Stimulated activated CD4-positive, alpha-beta T cell treated with anti-CD3 and anti-CD28 coated beads, Interleukin-2, amount 100 ng/mL, for 24 hours (primary cell): ENCODE data around the gene UBA1.

Experiments used
- DNase-seq, 2 donors: peaks; one replicate each; pipeline ENCODE4 v3.0.0-alpha.2; 2020

UBA1 gene

DNA sequence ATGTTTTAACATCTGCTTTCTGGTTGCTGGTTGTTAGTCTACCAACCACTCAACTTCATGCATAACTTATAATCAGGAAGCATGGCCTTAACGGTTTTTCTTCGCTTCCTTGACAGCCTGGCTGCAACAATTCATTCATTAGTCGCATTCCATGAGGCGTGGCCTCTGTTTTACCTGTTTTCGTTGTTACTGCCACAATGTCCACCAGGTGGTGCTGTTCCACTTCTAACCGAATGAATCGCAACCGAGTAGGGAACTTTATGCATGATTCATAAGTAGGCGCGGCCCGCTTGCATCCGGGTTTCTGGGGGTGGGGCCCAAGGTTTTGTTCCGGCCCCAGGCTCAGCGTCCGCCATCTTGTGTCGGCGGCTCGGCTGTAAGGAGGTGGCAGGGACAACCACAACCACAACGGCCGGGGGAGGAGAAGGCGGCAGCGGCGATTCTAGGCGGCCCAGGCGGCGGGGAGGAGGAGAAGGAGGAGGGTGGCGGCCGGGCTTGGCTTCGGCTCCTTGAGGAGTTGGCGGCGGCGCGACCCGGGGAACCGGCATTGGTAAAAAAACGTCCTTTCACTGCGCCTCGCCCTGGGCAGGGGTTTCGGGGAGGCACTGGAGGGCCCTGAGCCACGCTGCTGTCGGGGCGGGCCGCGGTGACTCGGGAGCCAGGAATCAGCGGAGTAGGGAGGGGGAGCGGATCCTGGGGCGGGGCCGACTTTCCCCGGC lies at the start of gene UBA1:
UBA1 (plus strand) TSS at position 355 of the 719 bp plus-strand sequence. CDS start 4,974 bp downstream, outside the sequence.
- DNase-seq, result peak; percentile 88 to 90

GRCh38 chrX:47143894-47144625 lies 49.6 kb upstream of the UBA1 start:
- peak in 1 of 2 donors; percentile 18 for DNase-seq

- peak; percentile 86 to 90 for DNase-seq
Measured at GRCh38 chrX:47144626-47145394, 48.8 kb upstream of the UBA1 start, which contains the start of the genes NDUFB11 and RBM10. TSS of gene NDUFB11 (minus strand) at chrX:47144702. CDS start at chrX:47144679, 23 bp downstream. TSS of gene RBM10 (plus strand) at chrX:47145221. CDS start at chrX:47147482, 2,261 bp downstream.

DNA sequence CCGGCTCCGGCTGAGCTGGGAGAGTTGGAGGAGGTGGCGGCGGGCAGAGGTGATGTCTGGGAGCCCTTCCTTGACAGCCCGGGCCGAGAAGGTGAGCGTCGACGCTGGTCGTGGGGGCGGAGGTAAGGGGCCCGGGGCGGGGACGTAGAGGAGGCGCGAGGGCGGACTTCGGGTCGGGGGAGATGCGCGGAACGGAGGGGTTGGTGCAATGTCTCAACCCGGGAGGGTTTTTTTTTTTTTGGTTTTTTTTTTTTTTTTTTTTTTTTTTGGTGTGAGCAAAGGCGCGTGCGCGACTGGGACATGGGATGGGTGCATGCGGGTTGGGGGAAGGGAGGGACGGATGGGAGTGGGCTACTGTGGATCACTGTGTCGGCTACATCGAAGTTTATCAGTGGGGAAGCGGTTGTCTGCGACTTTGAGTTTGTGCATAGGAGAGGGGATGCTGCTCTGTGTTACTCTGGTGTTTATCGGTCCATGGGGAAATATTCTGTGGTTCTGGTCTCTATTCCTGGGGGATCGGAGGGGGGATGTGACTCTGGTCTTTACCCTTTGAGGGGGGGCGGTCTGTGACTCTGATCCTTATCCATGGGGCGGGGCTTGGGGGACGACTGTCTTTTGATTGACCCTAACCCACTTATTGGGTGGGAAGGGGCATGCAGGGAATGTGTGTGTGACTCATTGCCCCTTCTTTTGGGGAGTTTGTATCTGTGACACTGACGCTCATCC lies 48.1 kb upstream of the UBA1 start:
- DNase-seq, result peak in 1 of 2 donors; percentile 18

- DNase-seq, result no peak
Measured at GRCh38 chrX:47146121-47146935, 47.3 kb upstream of the UBA1 start.

- DNase-seq, result no peak
Measured at GRCh38 chrX:47146936-47147859, 46.4 kb upstream of the UBA1 start.

DNA sequence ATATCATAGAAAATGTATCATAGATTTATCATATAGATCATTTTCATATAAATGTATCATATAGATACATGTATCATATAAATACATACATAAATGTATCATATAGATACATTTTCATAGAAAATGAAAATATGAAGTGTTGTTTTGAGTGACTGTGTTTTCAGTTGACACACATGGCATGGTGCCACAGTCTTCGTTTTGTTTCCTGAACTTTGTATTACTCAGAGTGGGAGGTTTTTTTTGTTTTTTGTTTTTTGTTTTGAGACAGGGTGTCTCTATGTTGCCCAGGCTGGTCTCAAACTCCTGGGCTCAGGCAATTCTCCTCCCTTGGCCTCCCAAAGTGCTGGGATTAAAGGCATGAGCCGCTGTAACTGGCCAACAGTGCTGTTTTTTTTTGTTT lies 44.7 kb upstream of the UBA1 start:
- peak in 1 of 2 donors; percentile 32 for DNase-seq

DNA sequence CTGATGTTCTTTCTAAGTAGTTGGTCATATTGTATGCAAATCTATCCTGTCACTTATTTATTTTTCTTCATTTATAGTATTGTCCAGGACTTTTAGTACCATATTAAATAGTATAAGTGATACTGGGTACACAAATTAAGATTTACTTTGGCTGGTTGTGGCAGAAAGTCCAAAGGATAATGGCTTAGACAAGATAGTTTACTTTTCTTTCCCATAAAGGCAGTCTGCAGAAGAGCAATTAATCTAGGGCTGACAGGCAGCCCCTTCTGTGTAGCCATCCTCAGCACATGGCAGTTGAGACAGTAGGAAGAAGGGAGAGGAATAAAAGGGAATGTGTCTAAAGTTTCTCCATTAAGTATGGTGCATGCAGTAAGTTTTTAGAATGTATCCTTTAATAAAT lies 42.2 kb upstream of the UBA1 start:
- DNase-seq, result no peak

DNA sequence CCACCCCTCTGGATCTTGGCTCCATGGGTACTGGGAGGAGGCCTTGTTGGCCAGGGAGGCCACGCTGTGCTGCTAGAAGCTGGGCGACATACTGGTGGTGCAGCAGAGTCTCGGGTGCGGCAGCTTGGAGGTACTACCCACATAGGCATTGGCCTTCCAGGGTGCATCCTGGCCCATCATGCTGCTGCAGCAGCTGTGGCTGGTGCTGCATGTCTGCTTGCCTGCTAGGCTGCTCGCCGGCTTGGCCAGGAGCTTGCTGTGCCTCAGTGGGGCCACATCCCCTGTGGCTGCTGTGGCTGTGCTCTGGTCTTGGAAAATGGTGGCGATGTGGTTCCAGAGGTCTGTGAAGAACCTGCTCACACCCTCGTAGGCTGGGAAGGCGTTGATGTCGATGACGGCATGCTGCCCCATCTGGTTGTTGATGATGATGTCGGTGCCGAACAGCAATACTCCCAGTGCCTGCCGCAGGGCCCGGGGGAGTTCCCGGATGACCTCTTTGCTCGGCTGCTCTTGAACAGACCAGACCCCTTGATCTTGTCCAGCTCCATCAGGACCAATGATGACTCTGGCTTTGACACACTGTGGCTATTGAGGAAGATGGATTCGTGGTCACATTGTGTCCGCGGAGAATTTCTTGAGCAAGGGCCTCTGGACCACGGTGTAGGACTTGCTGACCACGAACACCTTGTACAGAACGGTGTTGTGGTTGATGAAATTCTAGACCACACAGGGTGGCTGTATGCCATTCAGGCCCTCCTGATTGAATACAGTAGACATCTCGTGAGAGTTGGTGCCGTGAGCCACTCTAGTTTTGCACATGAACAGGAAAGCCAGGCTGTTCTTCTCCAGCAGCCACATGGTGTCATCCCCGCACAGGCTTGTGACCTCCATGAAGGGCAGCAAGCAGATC lies 36.8 kb upstream of the UBA1 start:
- DNase-seq, result no peak

- DNase-seq, result no peak
Measured at GRCh38 chrX:47158131-47158530, 35.5 kb upstream of the UBA1 start.

DNA sequence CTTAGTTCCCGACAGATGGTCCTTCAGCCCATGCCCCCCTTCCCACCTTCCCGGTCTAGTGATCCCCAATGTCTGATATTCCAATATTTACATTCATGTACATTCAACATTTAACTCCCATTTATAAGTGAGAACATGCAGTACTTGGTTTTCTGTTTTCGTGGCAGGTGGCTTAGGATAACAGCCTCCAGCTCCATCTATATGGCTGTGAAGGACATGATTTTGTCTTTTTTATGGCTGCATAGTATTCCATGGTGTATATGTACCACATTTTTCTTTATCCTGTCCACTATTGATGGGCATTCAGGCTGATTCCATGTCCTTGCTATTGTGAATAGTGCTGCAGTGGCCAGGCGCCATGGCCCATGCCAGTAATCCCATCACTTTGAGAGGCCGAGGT lies 34.8 kb upstream of the UBA1 start:
- no peak for DNase-seq

GRCh38 chrX:47160781-47161180 lies 32.8 kb upstream of the UBA1 start:
- no peak for DNase-seq

DNA sequence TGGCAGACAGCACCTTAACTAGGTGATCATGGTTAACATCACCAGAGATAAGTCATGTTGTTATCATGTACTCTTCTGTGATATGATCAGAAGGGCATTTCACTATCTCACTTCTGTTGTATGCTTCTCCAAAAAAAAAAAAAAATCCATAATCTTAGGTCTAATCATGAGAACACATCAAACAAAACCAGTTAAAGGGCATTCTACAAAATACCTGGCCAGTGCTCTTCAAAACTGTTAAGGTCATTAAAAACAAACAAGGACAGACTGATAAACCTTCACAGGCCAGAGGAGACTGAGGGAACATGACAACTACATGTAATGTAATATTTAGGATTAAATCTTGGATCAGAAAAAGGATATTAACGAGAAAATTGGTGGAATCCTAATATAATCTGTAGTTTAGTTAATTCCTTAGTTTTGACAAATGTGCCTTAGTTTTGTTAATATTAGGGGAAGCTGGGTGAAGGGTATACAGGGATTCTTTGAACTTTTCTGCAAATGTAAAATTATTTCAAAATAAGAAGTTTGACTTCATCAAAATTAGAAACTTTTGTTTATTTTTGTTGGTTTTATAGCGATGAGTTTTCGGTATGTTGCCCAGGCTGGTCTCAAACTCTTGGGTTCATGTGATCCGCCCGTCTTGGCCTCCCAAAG lies 30.6 kb upstream of the UBA1 start:
- DNase-seq, result no peak

DNA sequence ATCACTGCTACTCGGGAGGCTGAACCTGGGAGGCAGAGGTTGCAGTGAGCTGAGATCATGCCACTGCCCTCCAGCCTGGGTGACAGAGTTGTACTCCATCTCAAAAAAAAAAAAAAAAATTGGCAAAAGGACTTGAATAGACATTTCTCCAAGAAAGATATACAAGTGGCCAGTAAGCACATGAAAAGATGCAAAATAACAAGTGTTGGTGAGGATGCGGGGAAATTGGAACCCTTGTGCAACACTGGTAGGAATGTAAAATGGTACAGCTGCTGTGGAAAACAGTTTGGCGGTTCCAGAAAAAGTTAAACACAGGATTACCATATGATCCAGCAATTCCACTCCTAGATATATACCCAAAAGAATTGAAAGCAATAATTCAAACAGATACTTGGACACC lies 29.2 kb upstream of the UBA1 start:
- DNase-seq, result no peak

- DNase-seq, result no peak
Measured at GRCh38 chrX:47166126-47166525, 27.5 kb upstream of the UBA1 start.

DNA sequence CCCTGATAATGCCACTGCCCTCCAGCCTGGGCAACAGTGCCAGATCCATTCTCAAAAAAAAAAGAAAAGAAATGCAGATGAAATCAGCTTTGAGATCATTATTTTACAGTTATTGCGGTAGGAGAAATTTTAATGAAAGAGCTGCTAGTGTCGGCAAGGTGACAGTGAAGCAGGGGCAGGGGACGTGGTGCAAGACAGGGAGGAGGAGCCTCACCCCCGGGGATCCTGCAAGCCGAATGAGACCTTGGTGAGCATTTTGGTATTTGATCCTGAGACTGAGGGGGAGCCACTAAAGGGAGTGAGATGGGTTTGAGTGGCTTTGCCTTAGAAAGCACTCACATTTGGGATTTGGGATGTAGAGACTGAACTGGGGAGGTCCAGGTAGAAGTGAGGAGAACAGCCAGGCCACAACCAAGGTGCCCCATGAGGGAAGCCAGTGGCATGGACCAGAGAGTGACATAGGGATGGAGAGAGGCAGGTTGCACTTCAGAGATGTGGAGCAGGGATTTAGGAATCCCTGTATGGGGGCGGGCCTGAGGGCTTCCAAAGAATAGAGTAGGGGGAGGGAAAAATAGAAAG lies 25.0 kb upstream of the UBA1 start:
- no peak for DNase-seq

GRCh38 chrX:47169273-47169672 lies 24.4 kb upstream of the UBA1 start:
- no peak for DNase-seq

DNA sequence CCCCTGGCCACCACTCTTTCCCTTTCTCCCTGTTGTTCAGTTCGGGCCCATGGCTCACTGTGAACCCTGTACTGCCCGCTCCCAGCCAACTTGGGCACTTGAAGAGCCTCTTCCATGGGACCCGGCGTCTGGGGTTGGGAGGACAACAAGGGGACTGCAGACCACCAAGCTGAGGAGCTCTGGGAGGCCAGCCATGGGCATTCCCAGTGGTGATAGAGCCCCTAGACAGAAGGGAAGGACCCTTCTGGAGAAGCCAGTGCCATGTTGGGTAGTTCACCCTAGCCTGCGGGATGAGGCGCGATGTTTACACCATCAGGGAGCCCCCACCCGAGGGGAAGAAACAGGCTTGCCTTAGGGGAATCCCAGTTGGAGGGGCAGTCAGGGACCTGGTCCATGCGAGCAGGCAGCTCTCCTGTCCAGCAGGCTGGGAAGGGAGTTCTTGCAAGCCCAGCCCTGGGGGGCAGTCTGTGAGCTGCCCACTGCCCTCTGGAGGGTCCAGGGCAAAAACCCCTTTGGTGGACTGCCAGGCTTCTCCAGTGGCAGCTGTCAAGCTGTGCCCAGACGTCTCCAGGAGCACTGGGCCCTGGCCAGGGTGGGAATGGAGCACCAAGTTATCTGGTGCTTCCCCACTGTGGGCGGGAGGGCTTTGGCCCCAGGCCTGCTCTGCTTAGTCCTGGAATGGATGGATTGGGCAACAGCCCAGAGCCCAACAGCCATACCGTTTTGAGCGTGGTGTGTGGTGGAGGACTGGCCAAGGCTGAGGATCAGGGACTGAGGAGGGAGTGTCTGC lies 23.7 kb upstream of the UBA1 start:
- no peak for DNase-seq
